Kidney (tissue), 14 donors: Measurements from ENCODE around the gene SLC23A3. TPM values are rescaled to one million over a fixed set of nuclear protein-coding genes. Genes with fewer than 3 reads are reported as not detected.

ENCODE experiments used
- DNase-seq, 5 donors: peaks; one replicate each; pipeline ENCODE4 v3.0.0-alpha.2; 2013 to 2020
- FAIRE-seq: peaks from 2 replicates; lab custom pipeline; 2012; peaks lifted over from hg19 to GRCh38; lab: Jason Lieb, UNC
- H3K27ac ChIP-seq, 2 donors: one replicate each; pipeline ENCODE4 v1.7.0; 2013; ENCODE audit warnings: low read depth in 2 of 2, low read length in 2 of 2, inconsistent platforms in 1 of 2
- H3K27me3 ChIP-seq: one replicate; pipeline ENCODE4 v1.7.1; 2013; ENCODE audit warnings: low read length, inconsistent platforms; ENCODE audit not compliant: control insufficient read depth, insufficient read depth
- H3K36me3 ChIP-seq, 3 donors: one replicate each; pipeline versions ENCODE4 v1.7.0 to v1.7.1; 2013; ENCODE audit warnings: low read length in 3 of 3, control low read depth in 1 of 3, inconsistent platforms in 1 of 3; ENCODE audit not compliant: insufficient read depth in 3 of 3, control insufficient read depth in 2 of 3
- H3K4me1 ChIP-seq, 3 donors: one replicate each; pipeline versions ENCODE4 v1.7.0 to v1.7.1; 2013; ENCODE audit warnings: low read length in 3 of 3, inconsistent platforms in 1 of 3, low read depth in 1 of 3; ENCODE audit not compliant: control insufficient read depth in 2 of 3, insufficient read depth in 2 of 3
- H3K4me3 ChIP-seq, 3 donors: one replicate each; pipeline versions ENCODE4 v1.7.0 to v1.8.1; 2013; ENCODE audit warnings: low read length in 3 of 3, control low read depth in 1 of 3, inconsistent platforms in 1 of 3
- H3K9ac ChIP-seq, 3 donors: one replicate each; pipeline versions ENCODE4 v1.7.0 to v1.7.1; 2013; ENCODE audit warnings: low read length in 3 of 3, control low read depth in 1 of 3, inconsistent platforms in 1 of 3
- H3K9me3 ChIP-seq, 3 donors: one replicate each; pipeline versions ENCODE4 v1.7.0 to v1.7.1; 2013; ENCODE audit warnings: low read length in 3 of 3, control low read depth in 1 of 3, inconsistent platforms in 1 of 3; ENCODE audit not compliant: control insufficient read depth in 2 of 3, insufficient read depth in 1 of 3
- intact Hi-C: fragments of 100-400 bp; cut with DNase I; formaldehyde crosslinking; loops from one replicate; pipeline ENCODE4 v1.11.1; 2022
- polyA plus RNA-seq: library from polyadenylated mRNA; stranded (reverse); fragments of 350-450 nt; fragmentation: Illumina TruSeq; extraction: RNeasy Lipid Tissue Mini Kit (QIAGEN cat#74804); gene quantifications from one replicate; pipeline ENCODE4 v1.2.3, GENCODE V29; 2014; ENCODE audit warnings: low read depth, low replicate concordance; ENCODE audit not compliant: insufficient read depth
- total RNA-seq: library from RNA; stranded (reverse); fragmentation: NEBNext Ultra II Directional; extraction: Animal tissue kit (Norgen Biotek cat#: 25700); gene quantifications from one replicate; pipeline ENCODE4 v1.2.1, GENCODE V29; 2021
- TF ChIP-seq, protein P1 (sequence below): IDR thresholded peaks from 3 replicates; pipeline ENCODE4 v1.5.1; 2012; ENCODE audit warnings: mild to moderate bottlenecking, moderate library complexity, borderline replicate concordance; ENCODE audit not compliant: insufficient read depth; ENCODE audit errors: extremely low read depth
- donor health status: control.
- donor health status: control.
- donor health status: control.
- donor health status: control.
- donor health status: control.
- donor health status: DM: yes; HTN: yes; CAD: no.
- donor health status: Normal renal cell carcinoma (clear cell type).

SLC23A3 gene
- total and polyA plus RNA-seq, 2 donors from 2014 or later, result 2.8 to 10.9 TPM

GRCh38 chr2:219163156-219163555 lies 6.7 kb downstream of the SLC23A3 start:
- Histone ChIP-seq H3K36me3 (no peaks in the 10 kb centered on the region), H3K4me3 (no peak overlapping the region), H3K9ac (no peak overlapping the region), H3K27me3 (no peaks in the 10 kb centered on the region), H3K4me1 (peaks cover 0 to 3% (median 0%) of the 10 kb centered on the region in 3 donors), H3K9me3 (no peaks in the 10 kb centered on the region), H3K27ac (no peak overlapping the region)
- no peak for FAIRE-seq
- no peak for DNase-seq
- intact Hi-C loops, result loop anchor here (10.0 kb wide), 1 partner anchor 122 kb away; no protein-coding TSS in a partner anchor
- TF ChIP-seq, protein P1, sequence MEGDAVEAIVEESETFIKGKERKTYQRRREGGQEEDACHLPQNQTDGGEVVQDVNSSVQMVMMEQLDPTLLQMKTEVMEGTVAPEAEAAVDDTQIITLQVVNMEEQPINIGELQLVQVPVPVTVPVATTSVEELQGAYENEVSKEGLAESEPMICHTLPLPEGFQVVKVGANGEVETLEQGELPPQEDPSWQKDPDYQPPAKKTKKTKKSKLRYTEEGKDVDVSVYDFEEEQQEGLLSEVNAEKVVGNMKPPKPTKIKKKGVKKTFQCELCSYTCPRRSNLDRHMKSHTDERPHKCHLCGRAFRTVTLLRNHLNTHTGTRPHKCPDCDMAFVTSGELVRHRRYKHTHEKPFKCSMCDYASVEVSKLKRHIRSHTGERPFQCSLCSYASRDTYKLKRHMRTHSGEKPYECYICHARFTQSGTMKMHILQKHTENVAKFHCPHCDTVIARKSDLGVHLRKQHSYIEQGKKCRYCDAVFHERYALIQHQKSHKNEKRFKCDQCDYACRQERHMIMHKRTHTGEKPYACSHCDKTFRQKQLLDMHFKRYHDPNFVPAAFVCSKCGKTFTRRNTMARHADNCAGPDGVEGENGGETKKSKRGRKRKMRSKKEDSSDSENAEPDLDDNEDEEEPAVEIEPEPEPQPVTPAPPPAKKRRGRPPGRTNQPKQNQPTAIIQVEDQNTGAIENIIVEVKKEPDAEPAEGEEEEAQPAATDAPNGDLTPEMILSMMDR, result no peak

DNA sequence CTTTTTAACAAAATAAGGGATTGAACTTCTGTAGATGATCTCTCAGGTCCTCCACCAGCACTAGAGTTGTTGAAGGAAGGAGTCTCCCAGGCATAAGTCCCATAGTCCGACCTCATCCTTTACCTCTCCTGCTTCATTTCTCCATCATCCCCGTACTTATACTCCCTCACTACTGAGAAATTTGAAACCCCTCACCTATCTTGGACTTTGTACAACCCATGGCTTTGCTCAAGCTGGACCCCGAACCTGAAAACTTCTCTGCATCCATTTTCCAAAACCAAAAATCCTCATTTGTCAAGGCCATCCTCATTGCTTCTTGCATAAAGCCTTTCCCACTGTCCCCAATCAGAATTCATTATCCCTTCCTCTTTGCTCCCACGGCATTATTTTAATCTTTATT lies 8.7 kb downstream of the SLC23A3 start:
- peak overlapping the region in 1 of 2 donors; percentile 95 for H3K27ac ChIP-seq
- no peaks in the 10 kb centered on the region for H3K27me3 ChIP-seq
- intact Hi-C loops, result loop anchor here (10.0 kb wide), 1 partner anchor 124 kb away; no protein-coding TSS in a partner anchor
- no peak for FAIRE-seq
- peak overlapping the region; percentile 28 to 68 (median 46) for H3K4me3 ChIP-seq
- DNase-seq, result no peak
- TF ChIP-seq, protein P1, result no peak
- peak overlapping the region in 1 of 3 donors; percentile 38 for H3K9ac ChIP-seq
- H3K36me3 ChIP-seq, result peaks cover 0 to 3% (median 0%) of the 10 kb centered on the region in 3 donors
- H3K9me3 ChIP-seq, result no peaks in the 10 kb centered on the region
- H3K4me1 ChIP-seq, result peaks cover 0 to 3% (median 0%) of the 10 kb centered on the region in 3 donors

DNA sequence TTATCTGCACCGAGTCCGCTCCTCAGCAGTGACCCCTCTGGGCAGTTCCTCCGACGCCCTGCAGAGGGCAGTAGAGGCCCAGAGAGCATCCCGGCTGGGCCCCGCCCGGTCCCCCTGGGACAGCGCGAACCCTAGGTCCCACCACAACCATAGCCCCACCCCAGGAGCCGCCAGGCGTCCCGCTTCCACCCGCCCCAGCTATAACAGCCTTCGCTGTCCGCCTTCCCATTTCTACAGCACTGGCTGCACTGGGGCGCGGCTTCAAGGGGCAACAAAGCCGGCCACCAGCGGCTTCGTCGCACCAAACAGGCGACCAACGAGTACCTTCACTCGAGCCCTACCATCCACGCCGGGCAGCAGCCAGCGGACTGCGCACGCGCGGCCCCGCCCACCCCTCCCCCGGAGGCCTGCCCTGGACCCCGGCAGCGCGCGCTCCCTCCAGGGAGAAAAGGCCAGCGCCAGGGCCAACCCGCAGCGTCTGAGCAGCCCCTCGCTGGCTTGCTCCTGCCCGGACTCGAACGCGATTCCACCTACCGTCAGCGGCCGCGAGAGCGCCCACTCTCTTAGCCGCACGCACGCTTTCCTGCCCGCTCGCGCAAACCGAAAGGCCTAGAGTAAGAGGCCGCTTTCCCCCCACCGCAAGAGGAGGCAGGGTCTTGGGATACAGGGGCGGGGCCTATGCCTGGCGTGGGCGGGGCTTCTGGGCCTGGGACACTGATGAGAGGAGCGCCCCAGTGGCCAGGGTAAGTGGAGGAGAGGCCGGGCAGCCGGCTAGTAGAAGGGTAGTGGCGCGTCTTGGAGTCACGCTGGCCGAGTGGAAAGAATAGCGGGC lies 9.4 kb downstream of the SLC23A3 start, which contains the start of gene NHEJ1:
Gene NHEJ1, minus strand, starts transcription at position 630 of the 832 bp plus-strand sequence. CDS start 2,453 bp downstream, outside the sequence.
- H3K4me1 ChIP-seq, result peaks cover 0 to 3% (median 0%) of the 10 kb centered on the region in 3 donors
- TF ChIP-seq, protein P1, result peak; percentile 95
- H3K27ac ChIP-seq, result peak within 1 kb of the TSS; percentile 92 to 95
- peak within 1 kb of the TSS; percentile 68 to 69 (median 69) for H3K4me3 ChIP-seq
- peak; percentile 96 to 98 (median 97) for DNase-seq
- no peaks in the 10 kb centered on the region for H3K27me3 ChIP-seq
- intact Hi-C loops, result loop anchor here (10.0 kb wide), 1 partner anchor 124 kb away; no protein-coding TSS in a partner anchor
- H3K36me3 ChIP-seq, result peaks cover 0 to 3% (median 0%) of the 10 kb centered on the region in 3 donors
- H3K9me3 ChIP-seq, result no peaks in the 10 kb centered on the region
- no peak for FAIRE-seq
- H3K9ac ChIP-seq, result peak within 1 kb of the TSS; percentile 41 to 53 (median 44)
